ENCODE measurements around the gene DNAJA3. TPM values are rescaled to one million over a fixed set of nuclear protein-coding genes. Genes with fewer than 3 reads are reported as not detected.

The DNAJA3 gene
- total RNA-seq, 1 experiment from 2014 or later = 93.3 TPM

GRCh38 chr16:4388271-4389021, 37.2 kb upstream of the DNAJA3 start:
- ATAC-seq = no peak
- DNase-seq (ENCODE audit: low read depth, low spot score) = no peak

More at GRCh38 chr16:4388271-4389021, 37.2 kb upstream of the DNAJA3 start:
- RAD21 ChIA-PET (ENCODE audit: low non-redundant PET in 1 of 2, low total read pairs in 2 of 2, uncharacterized antibody in 2 of 2, unreplicated experiment in 2 of 2) = no interaction called here
- H3K4me3 ChIP-seq (replicated peaks in 1 of 2; ENCODE audit: low read depth in 1 of 2, low read length in 2 of 2) = no peak overlapping the region
- no peaks in the 10 kb centered on the region for H3K9me3 ChIP-seq (ENCODE audit: control insufficient read depth in 1 of 2, insufficient read depth in 1 of 2, low read depth in 1 of 2, low read length in 2 of 2)
- BruUV-seq (replicated peaks) = no TSS peak
- intact Hi-C loops (cut with micrococcal nuclease) = no loop called here
- no peak overlapping the region for H2AFZ ChIP-seq (ENCODE audit: low read depth, low read length, poor library complexity, severe bottlenecking)
- no peak overlapping the region for H3K4me2 ChIP-seq (ENCODE audit: low read length)
- POLR2A ChIA-PET = no interaction called here
- TF ChIP-seq FOSL1 (IDR thresholded peaks at IDR 0.05; ENCODE audit: low read depth) (no peak), EZH2phosphoT487 (IDR thresholded peaks at IDR 0.05; ENCODE audit: borderline replicate concordance) (no peak), RAD21 (IDR thresholded peaks at IDR 0.05; ENCODE audit: low read depth) (no peak), MAX (IDR thresholded peaks at IDR 0.05) (no peak), SP1 (IDR thresholded peaks at IDR 0.05; ENCODE audit: low read depth) (no peak), ATF3 (IDR thresholded peaks at IDR 0.05) (no peak), REST (IDR thresholded peaks at IDR 0.05; ENCODE audit: low read depth) (no peak), POLR2A (IDR thresholded peaks at IDR 0.05; ENCODE audit: borderline replicate concordance, extremely low read depth, insufficient read depth, insufficient read length) (no peak), SIN3A (IDR thresholded peaks at IDR 0.05; ENCODE audit: low read depth) (no peak), SRF (IDR thresholded peaks at IDR 0.05; ENCODE audit: low read depth) (no peak), ZNF274 (IDR thresholded peaks at IDR 0.05; ENCODE audit: low read depth, low read length) (no peak), EGR1 (IDR thresholded peaks at IDR 0.05; ENCODE audit: low read depth) (no peak), POLR2AphosphoS5 (IDR thresholded peaks at IDR 0.05; ENCODE audit: low read depth, low read length) (no peak)
- H4K20me1 ChIP-seq (ENCODE audit: insufficient read depth) = no peaks in the 10 kb centered on the region
- no peak overlapping the region for H3K27ac ChIP-seq (ENCODE audit: low read depth, low read length)
- H3K9me2 ChIP-seq (ENCODE audit: insufficient read depth) = no peaks in the 10 kb centered on the region
- no peaks in the 10 kb centered on the region for H3K36me3 ChIP-seq (ENCODE audit: control insufficient read depth in 1 of 2, insufficient read depth in 2 of 2, low read length in 2 of 2)
- no peaks in the 10 kb centered on the region for H3K79me2 ChIP-seq (ENCODE audit: insufficient read depth, low read length)
- H3K4me1 ChIP-seq (ENCODE audit: control insufficient read depth in 1 of 2, insufficient read depth in 2 of 2, low read length in 2 of 2) = peaks cover 5 to 12% of the 10 kb centered on the region in 2 experiments; a peak in 3 of 4 replicates
- CTCF ChIA-PET = interaction anchor here (1.1 kb wide), 1 partner anchor 16 kb away, joined by 3 read pairs; no protein-coding TSS in a partner anchor
- H3K27me3 ChIP-seq (ENCODE audit: insufficient read depth, low read length) = no peaks in the 10 kb centered on the region
- no peak overlapping the region for H3K9ac ChIP-seq (ENCODE audit: low read length)
